Skeletal muscle cell (primary cell): ENCODE results near the gene CHAD.
"Not testable (repeated sequence)": the region's sequence is repeated elsewhere in the genome, so short reads cannot be mapped to it uniquely, and the experiment has no call there.

Source experiments
- DNase-seq: peaks from one replicate; pipeline ENCODE4 v3.0.0-alpha.2; 2010; ENCODE audit warnings: low read depth
- H3K4me3 ChIP-seq: 2 replicates; pipeline ENCODE4 v1.5.1; 2011; ENCODE audit warnings: low read depth, mild to moderate bottlenecking, control low read depth, low read length, moderate library complexity

The CHAD gene

GRCh38 chr17:50420419-50421112 is 48.1 kb downstream of the CHAD start:
- no peak for DNase-seq
- H3K4me3 ChIP-seq = no peak overlapping the region

GRCh38 chr17:50419577-50419976 is 49.1 kb downstream of the CHAD start:
- H3K4me3 ChIP-seq, DNase-seq: not testable (repeated sequence)

GRCh38 chr17:50414808-50415207 is 53.9 kb downstream of the CHAD start:
- no peak overlapping the region for H3K4me3 ChIP-seq
- DNase-seq = no peak
